GM12878 (cell line): ENCODE measurements around the gene MATN3. TPM values are rescaled to one million over a fixed set of nuclear protein-coding genes. Genes with fewer than 3 reads are reported as not detected.

Source experiments
- ATAC-seq: fragments of 200-7000 bp; cut with Tn5 transposase; 3 replicates; pipeline ENCODE4 v1.9.1; 2020; ENCODE audit warnings: mild to moderate bottlenecking, moderate library complexity
- BruUV-seq: library from RNA; stranded (reverse); fragments of 400-500 nt; replicated peaks from 2 replicates; lab custom pipeline; 2021; lab: Mats Ljungman, UMichigan
- CTCF ChIA-PET: fragments of 300-600 bp; sonication (Branson Sonifier 250); formaldehyde crosslinking; extraction: SDS; loops from one replicate; lab custom pipeline; 2021; ENCODE audit warnings: inconsistent platforms; lab: Yijun Ruan, JAX
- POLR2A ChIA-PET: fragments of 350-600 bp; formaldehyde crosslinking; extraction: SDS; loops from one replicate; lab custom pipeline; 2021; ENCODE audit warnings: inconsistent platforms; lab: Charles Lee
- RAD21 ChIA-PET: fragments of 300-600 bp; sonication (Branson Sonifier 250); formaldehyde crosslinking; loops from one replicate; lab custom pipeline; 2023; ENCODE audit warnings: antibody characterized with exemption; ENCODE audit not compliant: unreplicated experiment; lab: Charles Lee
- SMC1A ChIA-PET: fragments of 300-600 bp; sonication (Branson Sonifier 250); formaldehyde crosslinking; loops from one replicate; lab custom pipeline; 2023; ENCODE audit not compliant: unreplicated experiment, uncharacterized antibody; lab: Charles Lee
- DNase-seq: peaks from one replicate; pipeline ENCODE4 v3.0.0-alpha.2; 2011; ENCODE audit warnings: low read depth, low spot score
- FAIRE-seq: peaks from 3 replicates; lab custom pipeline; 2011; peaks lifted over from hg19 to GRCh38; lab: Jason Lieb, UNC
- H2AFZ ChIP-seq: 2 replicates; pipeline ENCODE4 v1.6.0; 2011; ENCODE audit warnings: low read depth, low read length, control low read depth; ENCODE audit not compliant: control insufficient read depth
- H3K27ac ChIP-seq: 2 replicates; pipeline ENCODE4 v1.5.1; 2011; ENCODE audit warnings: control low read depth; ENCODE audit not compliant: control insufficient read depth, insufficient read depth
- H3K27me3 ChIP-seq, 2 experiments: replicated peaks in 1 of 2; 2 replicates each; pipeline versions ENCODE4 v1.6.0 to v1.6.1; 2011; ENCODE audit warnings: low read length in 1 of 2; ENCODE audit not compliant: control insufficient read depth in 2 of 2, insufficient read depth in 2 of 2
- H3K36me3 ChIP-seq, 2 experiments: 2 replicates each; pipeline ENCODE4 v1.5.1; 2011; ENCODE audit warnings: low read length in 1 of 2; ENCODE audit not compliant: control insufficient read depth in 2 of 2, insufficient read depth in 2 of 2
- H3K4me1 ChIP-seq: 2 replicates; pipeline ENCODE4 v1.6.1; 2011; ENCODE audit warnings: mild to moderate bottlenecking, low read length, moderate library complexity, mixed read lengths; ENCODE audit not compliant: control insufficient read depth, insufficient read depth
- H3K4me2 ChIP-seq: 2 replicates; pipeline ENCODE4 v1.6.0; 2011; ENCODE audit warnings: control low read depth; ENCODE audit not compliant: control insufficient read depth, insufficient read depth
- H3K4me3 ChIP-seq: fragments of 200-600 bp; sonication (generic); 2 replicates; pipeline ENCODE4 v1.5.1; 2016
- H3K79me2 ChIP-seq: 2 replicates; pipeline ENCODE4 v1.6.0; 2011; ENCODE audit warnings: low read length; ENCODE audit not compliant: control insufficient read depth, insufficient read depth
- H3K9ac ChIP-seq: 2 replicates; pipeline ENCODE4 v1.8.0; 2011; ENCODE audit warnings: low read length, control low read depth, mixed read lengths; ENCODE audit not compliant: control insufficient read depth, insufficient read depth
- H3K9me3 ChIP-seq: replicated peaks from 3 replicates; pipeline ENCODE4 v1.5.1; 2011; ENCODE audit warnings: mild to moderate bottlenecking, low read length; ENCODE audit not compliant: control insufficient read depth, insufficient read depth
- H4K20me1 ChIP-seq: 2 replicates; pipeline ENCODE4 v1.6.0; 2011; ENCODE audit not compliant: control insufficient read depth, insufficient read depth
- BHLHE40 ChIP-seq, 2 experiments: fragments of 450-650 bp in 1 of 2; IDR thresholded peaks; 2 replicates each; pipeline ENCODE4 v1.6.1; 2011 to 2017; ENCODE audit warnings: low read depth in 2 of 2, borderline replicate concordance in 1 of 2, improper control_type of control experiment in 1 of 2, low read length in 1 of 2, mild to moderate bottlenecking in 1 of 2
- CHD1 ChIP-seq: IDR thresholded peaks from 2 replicates; pipeline ENCODE4 v1.6.1; 2012; ENCODE audit warnings: low read depth, low read length, improper control_type of control experiment
- NR2C2 ChIP-seq: IDR thresholded peaks from 2 replicates; pipeline ENCODE4 v1.6.1; 2011; ENCODE audit warnings: borderline replicate concordance, low read depth; ENCODE audit not compliant: control insufficient read depth, insufficient read length
- RBBP5 ChIP-seq: fragments of 200-600 bp; sonication (generic); conservative IDR thresholded peaks from 2 replicates; pipeline ENCODE4 v1.6.1; 2016
- SUZ12 ChIP-seq: fragments of 200-600 bp; sonication (generic); IDR thresholded peaks from one replicate; pipeline ENCODE4 v1.6.1; 2018; ENCODE audit warnings: antibody characterized with exemption, mild to moderate bottlenecking; ENCODE audit not compliant: unreplicated experiment
- USF1 ChIP-seq: IDR thresholded peaks from 2 replicates; pipeline ENCODE4 v1.6.1; 2011; ENCODE audit warnings: borderline replicate concordance, low read depth, mild to moderate bottlenecking, moderate library complexity, mixed read lengths, low read length; ENCODE audit not compliant: insufficient read depth; ENCODE audit errors: extremely low read length
- ZZZ3 ChIP-seq: IDR thresholded peaks from 2 replicates; pipeline ENCODE4 v1.6.1; 2011; ENCODE audit warnings: low read depth; ENCODE audit not compliant: control insufficient read depth, insufficient read length
- WGBS: methylation state at CpG from one replicate; pipeline ENCODE4 v1.1.6; 2016; ENCODE audit warnings: low lambda C conversion rate; ENCODE audit not compliant: insufficient replicate concordance, insufficient coverage; ENCODE audit errors: missing lambda C conversion rate; 5-methylcytosine and 5-hydroxymethylcytosine counted together
- in situ Hi-C: fragments of 300-500 bp; cut with MboI; formaldehyde crosslinking; loops from 9 replicates; pipeline ENCODE4 v1.14.3; 2018; ENCODE audit warnings: mixed read lengths
- intact Hi-C: fragments of 100-400 bp; cut with micrococcal nuclease; formaldehyde crosslinking; loops from one replicate; pipeline ENCODE4 v1.14.2; 2022; ENCODE audit not compliant: unreplicated experiment
- polyA plus RNA-seq, 11 experiments: library from polyadenylated mRNA; depleted of rRNA in 4 of 11; unstranded in 6 of 11; stranded (reverse) in 5 of 11; fragments of >200 nt; fragmentation: Nextera tagmentation in 4 of 11; fragmentation: Illumina TruSeq in 1 of 11; extraction: Ambion mirVana in 4 of 11; extraction: Trizol in 1 of 11; gene quantifications; 1 replicate in 1 of 11; 2 replicates in 10 of 11; pipeline versions ENCODE4 v1.2.1 to v1.2.3, GENCODE V29; 2011 to 2016; ENCODE audit warnings: inconsistent platforms in 2 of 11, missing spikeins in 2 of 11, low read depth in 1 of 11
- total RNA-seq, 4 experiments: library from RNA; depleted of rRNA in 3 of 4; stranded (reverse); fragments of >200 nt in 3 of 4; fragmentation: Illumina TruSeq in 1 of 4; extraction: Trizol in 1 of 4; gene quantifications; 2 replicates each; pipeline versions ENCODE4 v1.2.1 to v1.2.3, GENCODE V29; 2013 to 2021

The MATN3 gene
- total and polyA plus RNA-seq, 10 of the 15 experiments (the other 5 are each of a cell fraction or from before 2014, with no cell fraction given): 0.09 TPM; not detected in 9

DNA sequence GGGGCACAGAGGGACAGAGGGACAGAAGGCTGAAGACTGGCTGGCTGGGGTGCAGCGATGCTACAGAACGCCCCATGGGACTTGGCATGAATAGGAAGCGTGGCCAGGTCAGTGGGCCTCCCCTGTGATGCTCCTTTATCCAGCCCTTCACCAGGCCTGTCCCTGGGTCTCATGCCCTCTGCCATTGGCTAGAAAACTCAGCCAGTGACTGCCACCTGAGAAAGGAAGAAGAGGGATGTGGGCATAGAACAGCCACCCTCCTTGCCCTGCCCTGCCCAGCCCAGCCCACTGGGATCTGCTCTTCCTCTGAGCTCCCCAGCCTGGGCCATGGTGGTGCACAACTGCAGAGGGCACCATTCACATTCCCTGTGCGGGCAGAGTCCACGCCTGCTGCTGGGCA is 49.5 kb upstream of the MATN3 start:
- no peaks in the 10 kb centered on the region; the same call in 2 of the 3 replicates for H3K9me3 ChIP-seq
- H3K27ac ChIP-seq: no peak overlapping the region
- no peak overlapping the region for H3K9ac ChIP-seq
- no peak for FAIRE-seq
- no peaks in the 10 kb centered on the region for H3K79me2 ChIP-seq
- no peak overlapping the region for H3K4me2 ChIP-seq
- ATAC-seq: no peak
- H3K4me1 ChIP-seq: no peaks in the 10 kb centered on the region
- no peak overlapping the region for H3K4me3 ChIP-seq
- H2AFZ ChIP-seq: no peak overlapping the region
- intact Hi-C loops (no loop called here), in situ Hi-C loops (no loop called here)
- TF ChIP-seq CHD1: no peak
- no peak for TF ChIP-seq RBBP5
- no peak for TF ChIP-seq USF1
- TF ChIP-seq NR2C2: no peak
- no peak for TF ChIP-seq ZZZ3
- TF ChIP-seq SUZ12: no peak
- no peak for TF ChIP-seq BHLHE40 (IDR thresholded peaks at IDR 0.05; ENCODE audit: borderline replicate concordance in 1 of 2, low read depth in 2 of 2, low read length in 1 of 2)
- RAD21 ChIA-PET: interaction anchor here (1.0 kb wide), 1 partner anchor 47 kb away, joined by 5 read pairs; no protein-coding TSS in a partner anchor
- no TSS peak for BruUV-seq
- POLR2A ChIA-PET: interaction anchor here (0.6 to 3.1 kb wide), 3 partner anchors 9 to 74 kb away, joined by 4 to 17 read pairs (median 10); partner anchors contain the start of gene LAPTM4A
- no peak for DNase-seq
- SMC1A ChIA-PET: interaction anchor here (1.2 to 3.5 kb wide), 3 partner anchors 12 to 47 kb away, joined by 3 to 10 read pairs (median 7); no protein-coding TSS in a partner anchor
- no peaks in the 10 kb centered on the region for H4K20me1 ChIP-seq
- H3K27me3 ChIP-seq: no peaks in the 10 kb centered on the region; a peak in 1 of 4 replicates
- 62% methylated on average over 5 of the region's 5 CpGs for WGBS
- no peaks in the 10 kb centered on the region for H3K36me3 ChIP-seq
- CTCF ChIA-PET: interaction anchor here (0.9 to 1.5 kb wide), 2 partner anchors 9 to 29 kb away, joined by 3 to 4 read pairs; no protein-coding TSS in a partner anchor
